Diencephalon (tissue), 1 donor: ENCODE results near the gene SUCO. TPM values are rescaled to one million over a fixed set of nuclear protein-coding genes. Genes with fewer than 3 reads are reported as not detected.

Experiments used
- small RNA-seq: library from RNA; depleted of rRNA; stranded (forward); fragments of <200 nt; gene quantifications from one replicate; pipeline ENCODE3, GENCODE V24; 2014
- total RNA-seq: library from RNA; depleted of rRNA; stranded (reverse); fragments of >200 nt; gene quantifications from one replicate; pipeline ENCODE4 v1.2.3, GENCODE V29; 2014

The SUCO gene, protein sequence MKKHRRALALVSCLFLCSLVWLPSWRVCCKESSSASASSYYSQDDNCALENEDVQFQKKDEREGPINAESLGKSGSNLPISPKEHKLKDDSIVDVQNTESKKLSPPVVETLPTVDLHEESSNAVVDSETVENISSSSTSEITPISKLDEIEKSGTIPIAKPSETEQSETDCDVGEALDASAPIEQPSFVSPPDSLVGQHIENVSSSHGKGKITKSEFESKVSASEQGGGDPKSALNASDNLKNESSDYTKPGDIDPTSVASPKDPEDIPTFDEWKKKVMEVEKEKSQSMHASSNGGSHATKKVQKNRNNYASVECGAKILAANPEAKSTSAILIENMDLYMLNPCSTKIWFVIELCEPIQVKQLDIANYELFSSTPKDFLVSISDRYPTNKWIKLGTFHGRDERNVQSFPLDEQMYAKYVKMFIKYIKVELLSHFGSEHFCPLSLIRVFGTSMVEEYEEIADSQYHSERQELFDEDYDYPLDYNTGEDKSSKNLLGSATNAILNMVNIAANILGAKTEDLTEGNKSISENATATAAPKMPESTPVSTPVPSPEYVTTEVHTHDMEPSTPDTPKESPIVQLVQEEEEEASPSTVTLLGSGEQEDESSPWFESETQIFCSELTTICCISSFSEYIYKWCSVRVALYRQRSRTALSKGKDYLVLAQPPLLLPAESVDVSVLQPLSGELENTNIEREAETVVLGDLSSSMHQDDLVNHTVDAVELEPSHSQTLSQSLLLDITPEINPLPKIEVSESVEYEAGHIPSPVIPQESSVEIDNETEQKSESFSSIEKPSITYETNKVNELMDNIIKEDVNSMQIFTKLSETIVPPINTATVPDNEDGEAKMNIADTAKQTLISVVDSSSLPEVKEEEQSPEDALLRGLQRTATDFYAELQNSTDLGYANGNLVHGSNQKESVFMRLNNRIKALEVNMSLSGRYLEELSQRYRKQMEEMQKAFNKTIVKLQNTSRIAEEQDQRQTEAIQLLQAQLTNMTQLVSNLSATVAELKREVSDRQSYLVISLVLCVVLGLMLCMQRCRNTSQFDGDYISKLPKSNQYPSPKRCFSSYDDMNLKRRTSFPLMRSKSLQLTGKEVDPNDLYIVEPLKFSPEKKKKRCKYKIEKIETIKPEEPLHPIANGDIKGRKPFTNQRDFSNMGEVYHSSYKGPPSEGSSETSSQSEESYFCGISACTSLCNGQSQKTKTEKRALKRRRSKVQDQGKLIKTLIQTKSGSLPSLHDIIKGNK (N-terminal part only)
- total RNA-seq, result 81.4 TPM

GRCh38 chr1:172532700-172533512 is at the start of gene SUCO:
Gene SUCO, plus strand, starts transcription at chr1:172533150. Its CDS starts 286 bp downstream, at chr1:172533436.

DNA sequence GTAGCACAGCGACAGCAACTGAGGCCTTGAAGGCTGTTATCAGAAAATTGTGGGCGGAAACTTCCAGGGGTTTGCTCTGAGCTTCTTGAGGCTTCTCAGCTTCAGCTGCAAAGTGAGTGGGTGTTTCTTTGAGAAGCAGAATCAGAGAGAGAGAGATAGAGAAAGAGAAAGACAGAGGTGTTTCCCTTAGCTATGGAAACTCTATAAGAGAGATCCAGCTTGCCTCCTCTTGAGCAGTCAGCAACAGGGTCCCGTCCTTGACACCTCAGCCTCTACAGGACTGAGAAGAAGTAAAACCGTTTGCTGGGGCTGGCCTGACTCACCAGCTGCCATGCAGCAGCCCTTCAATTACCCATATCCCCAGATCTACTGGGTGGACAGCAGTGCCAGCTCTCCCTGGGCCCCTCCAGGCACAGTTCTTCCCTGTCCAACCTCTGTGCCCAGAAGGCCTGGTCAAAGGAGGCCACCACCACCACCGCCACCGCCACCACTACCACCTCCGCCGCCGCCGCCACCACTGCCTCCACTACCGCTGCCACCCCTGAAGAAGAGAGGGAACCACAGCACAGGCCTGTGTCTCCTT is 126.0 kb downstream of the SUCO start, which contains the start of gene FASLG:
Gene FASLG (plus strand): TSS at position 233 of the 583 bp plus-strand sequence. CDS start 99 bp downstream, at position 332.

Small RNA genes lying within 50 kb of the gene (small RNA-seq; reads per million reads assigned to genes)
- gene RNU6-693P, result not detected

Other genes starting within 250 kb of the SUCO start
- gene C1orf105, start 112.5 kb upstream of the SUCO start, total RNA-seq, result not detected
- gene PIGC, start 89.1 kb upstream of the SUCO start, total RNA-seq, result 30.9 TPM
- not detected for gene FASLG, start 126.0 kb downstream of the SUCO start, total RNA-seq